ENCODE results near the gene AGR2. TPM values are rescaled to one million over a fixed set of nuclear protein-coding genes. Genes with fewer than 3 reads are reported as not detected.
A peak's percentile ranks its signal among the peaks of the same experiment; 100 is the strongest.
"Not testable (repeated sequence)": the region's sequence is repeated elsewhere in the genome, so short reads cannot be mapped to it uniquely, and the experiment has no call there.

Gene AGR2
- polyA plus RNA-seq, 1 donor from 2014 or later = not detected

DNA sequence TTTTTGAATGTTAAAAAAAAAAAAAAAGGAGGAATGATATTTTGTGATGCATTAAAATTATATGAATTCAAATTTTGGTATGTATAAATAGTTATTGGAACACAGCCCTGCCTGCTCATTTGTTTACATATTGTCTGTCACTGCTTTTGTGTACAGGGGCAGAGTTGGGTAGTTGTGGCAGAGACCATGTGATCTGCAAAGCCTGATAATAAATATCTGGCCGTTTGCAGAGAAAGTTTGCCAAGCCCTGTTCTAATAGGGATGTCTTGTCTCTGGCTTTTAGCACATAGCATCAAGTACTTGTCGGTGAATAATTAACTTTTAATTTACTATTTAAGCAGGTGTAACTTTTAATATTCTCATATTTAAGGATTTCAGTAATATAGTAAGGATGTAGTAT lies 31.5 kb downstream of the AGR2 start:
- Mint-ChIP-seq H3K36me3 (peaks cover 6% of the 10 kb centered on the region), H3K27me3 (no peaks in the 10 kb centered on the region), H3K4me1 (peaks cover 25 to 36% (median 30%) of the 10 kb centered on the region in 3 donors), H3K9me3 (no peaks in the 10 kb centered on the region), H3K27ac (peak overlapping the region in 1 of 3 donors; percentile 43), H3K4me3 (no peak overlapping the region)

GRCh38 chr7:16770657-16771329 lies 34.0 kb downstream of the AGR2 start:
- no peaks in the 10 kb centered on the region for H3K27me3 Mint-ChIP-seq
- H3K4me1 Mint-ChIP-seq = peaks cover 31 to 38% (median 34%) of the 10 kb centered on the region in 3 donors
- no peaks in the 10 kb centered on the region for H3K9me3 Mint-ChIP-seq
- H3K4me3 Mint-ChIP-seq = peak overlapping the region in 2 of 4 donors; percentile 23 to 73
- H3K36me3 Mint-ChIP-seq = peaks cover 7% of the 10 kb centered on the region
- H3K27ac Mint-ChIP-seq = peak overlapping the region in 1 of 3 donors; percentile 85

- H3K4me3 Mint-ChIP-seq, H3K36me3 Mint-ChIP-seq, H3K9me3 Mint-ChIP-seq, H3K27me3 Mint-ChIP-seq: not testable (repeated sequence)
- Mint-ChIP-seq H3K27ac (peak overlapping the region in 1 of 3 donors; percentile 85), H3K4me1 (peaks cover 26 to 38% (median 33%) of the 10 kb centered on the region in 3 donors)
Measured at GRCh38 chr7:16769994-16770393, 34.8 kb downstream of the AGR2 start.

- H3K4me3 Mint-ChIP-seq = no peak overlapping the region
- no peaks in the 10 kb centered on the region for H3K9me3 Mint-ChIP-seq
- H3K27me3 Mint-ChIP-seq = peaks cover 1% of the 10 kb centered on the region
- H3K36me3 Mint-ChIP-seq = peaks cover 11% of the 10 kb centered on the region
- H3K4me1 Mint-ChIP-seq = peaks cover 18 to 27% (median 22%) of the 10 kb centered on the region in 3 donors
- H3K27ac Mint-ChIP-seq = no peak overlapping the region
Measured at GRCh38 chr7:16765436-16765859, 39.4 kb downstream of the AGR2 start.

DNA sequence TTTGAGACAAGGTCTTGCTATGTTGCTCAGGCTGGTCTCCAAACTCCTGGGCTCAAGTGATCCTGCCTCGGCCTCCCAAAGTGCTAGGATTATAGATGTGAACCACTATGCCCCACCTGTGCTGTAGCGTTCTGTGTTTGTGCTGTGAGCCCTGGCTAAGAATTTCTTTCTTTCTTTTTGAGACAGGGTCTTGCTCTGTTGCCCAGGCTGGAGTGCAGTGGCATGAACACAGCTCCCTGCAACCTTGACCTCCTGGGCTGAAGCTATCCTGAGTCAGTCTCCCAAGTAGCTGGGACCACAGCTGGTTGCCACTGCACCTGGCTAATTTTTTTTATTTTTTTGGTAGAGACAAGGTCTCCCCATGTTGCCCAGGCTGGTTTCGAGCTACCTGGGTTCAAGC lies 39.9 kb downstream of the AGR2 start:
- Mint-ChIP-seq H3K36me3 (peaks cover 11% of the 10 kb centered on the region), H3K27ac (no peak overlapping the region), H3K4me1 (peaks cover 21 to 31% (median 27%) of the 10 kb centered on the region in 3 donors), H3K4me3 (no peak overlapping the region), H3K9me3 (no peaks in the 10 kb centered on the region), H3K27me3 (peaks cover 2% of the 10 kb centered on the region)

- peaks cover 2% of the 10 kb centered on the region for H3K27me3 Mint-ChIP-seq
- no peaks in the 10 kb centered on the region for H3K9me3 Mint-ChIP-seq
- H3K27ac Mint-ChIP-seq = peak overlapping the region in 1 of 3 donors; percentile 14
- peaks cover 10% of the 10 kb centered on the region for H3K36me3 Mint-ChIP-seq
- H3K4me1 Mint-ChIP-seq = peaks cover 25 to 45% (median 37%) of the 10 kb centered on the region in 3 donors
- peak overlapping the region in 1 of 4 donors; percentile 35 for H3K4me3 Mint-ChIP-seq
Measured at GRCh38 chr7:16762177-16762576, 42.6 kb downstream of the AGR2 start.

GRCh38 chr7:16759840-16760239 lies 45.0 kb downstream of the AGR2 start:
- Mint-ChIP-seq H3K4me1 (peaks cover 36 to 58% (median 51%) of the 10 kb centered on the region in 3 donors), H3K27me3 (peaks cover 2% of the 10 kb centered on the region), H3K4me3 (peak overlapping the region; percentile 10 to 94 (median 31)), H3K36me3 (peaks cover 10% of the 10 kb centered on the region), H3K9me3 (no peaks in the 10 kb centered on the region), H3K27ac (peak overlapping the region; percentile 16 to 96 (median 93))

DNA sequence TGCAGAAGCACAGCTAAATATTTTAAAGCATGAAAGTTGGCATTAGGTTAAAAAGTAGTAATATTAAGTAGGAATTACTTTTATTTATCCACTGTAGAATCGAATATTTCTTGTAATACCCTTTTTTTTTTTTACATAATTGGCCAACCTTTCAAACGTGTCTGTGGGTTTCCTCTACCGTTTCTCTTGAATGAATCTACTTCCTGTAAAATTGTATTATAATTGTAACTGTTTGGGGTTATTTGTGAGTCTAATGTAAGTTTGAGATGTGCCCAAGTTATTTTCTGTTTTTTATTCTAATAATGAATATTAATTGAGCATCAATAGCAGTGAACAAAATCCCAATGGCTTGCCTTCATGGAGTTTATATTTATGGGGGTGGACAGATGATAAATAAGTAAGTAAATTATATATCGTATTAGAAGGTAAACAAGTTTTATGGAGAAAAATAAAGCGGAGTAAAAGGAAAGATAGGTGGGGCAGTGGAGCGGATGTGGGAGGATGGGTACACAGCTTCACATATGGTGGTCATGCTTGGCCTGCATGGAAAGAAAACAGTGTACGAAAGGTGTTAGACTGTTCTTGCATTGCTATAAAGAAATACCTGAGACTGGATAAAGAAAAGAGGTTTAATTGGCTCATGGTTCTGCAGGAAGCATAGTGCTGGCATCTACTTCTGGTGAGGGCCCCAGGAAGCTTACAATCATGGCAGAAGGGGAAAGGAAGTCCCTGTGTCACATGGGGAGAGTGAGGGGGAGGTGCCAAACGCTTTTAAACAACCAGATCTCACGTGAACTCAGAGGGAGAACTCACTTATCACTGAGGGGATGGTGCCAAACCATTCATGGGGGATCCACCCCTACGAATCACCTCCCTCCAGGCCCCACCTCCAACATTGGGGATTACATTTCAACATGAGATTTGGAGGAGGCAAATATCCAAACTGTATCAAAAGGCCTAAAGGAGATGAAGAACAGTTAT lies 45.9 kb downstream of the AGR2 start:
- peak overlapping the region; percentile 57 to 96 (median 96) for H3K27ac Mint-ChIP-seq
- peaks cover 42 to 64% (median 55%) of the 10 kb centered on the region in 3 donors for H3K4me1 Mint-ChIP-seq
- no peaks in the 10 kb centered on the region for H3K9me3 Mint-ChIP-seq
- peaks cover 2% of the 10 kb centered on the region for H3K27me3 Mint-ChIP-seq
- H3K4me3 Mint-ChIP-seq = peak overlapping the region; percentile 52 to 94 (median 84)
- H3K36me3 Mint-ChIP-seq = peaks cover 10% of the 10 kb centered on the region

DNA sequence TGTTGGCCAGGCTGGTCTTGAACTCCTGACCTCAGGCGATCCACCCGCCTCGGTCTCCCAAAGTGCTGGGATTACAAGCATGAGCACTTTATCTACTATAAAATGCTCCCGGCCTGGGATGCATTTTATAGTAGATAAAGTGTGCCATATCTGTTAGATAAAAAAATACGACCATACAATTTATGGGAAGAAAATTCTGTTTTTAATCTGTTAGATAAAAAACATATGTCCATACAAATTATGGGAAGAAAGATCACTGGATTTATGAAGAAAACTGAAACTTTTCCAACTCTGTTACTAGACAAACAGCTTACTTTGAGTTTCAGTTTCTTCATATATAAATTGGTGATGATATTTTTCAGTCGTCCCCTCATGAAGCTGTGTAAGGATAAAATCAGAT lies 46.8 kb downstream of the AGR2 start:
- H3K27ac Mint-ChIP-seq = no peak overlapping the region
- H3K4me3 Mint-ChIP-seq = peak overlapping the region in 1 of 4 donors; percentile 39
- H3K4me1 Mint-ChIP-seq = peaks cover 46 to 65% (median 57%) of the 10 kb centered on the region in 3 donors
- no peaks in the 10 kb centered on the region for H3K9me3 Mint-ChIP-seq
- peaks cover 4% of the 10 kb centered on the region for H3K36me3 Mint-ChIP-seq
- peaks cover 2% of the 10 kb centered on the region for H3K27me3 Mint-ChIP-seq

GRCh38 chr7:16755397-16755796 lies 49.4 kb downstream of the AGR2 start:
- Mint-ChIP-seq H3K36me3 (no peaks in the 10 kb centered on the region), H3K27me3 (peaks cover under 1% of the 10 kb centered on the region), H3K27ac (peak overlapping the region; percentile 71 to 89 (median 83)), H3K4me3 (peak overlapping the region; percentile 89 to 100 (median 96)), H3K4me1 (peaks cover 43 to 50% (median 48%) of the 10 kb centered on the region in 3 donors), H3K9me3 (no peaks in the 10 kb centered on the region)

- no peaks in the 10 kb centered on the region for H3K36me3 Mint-ChIP-seq
- H3K27ac Mint-ChIP-seq = peak overlapping the region in 2 of 3 donors; percentile 71 to 89
- no peaks in the 10 kb centered on the region for H3K9me3 Mint-ChIP-seq
- H3K4me1 Mint-ChIP-seq = peaks cover 38 to 44% (median 42%) of the 10 kb centered on the region in 3 donors
- H3K4me3 Mint-ChIP-seq = peak overlapping the region; percentile 89 to 100 (median 96)
- H3K27me3 Mint-ChIP-seq = no peaks in the 10 kb centered on the region
Measured at GRCh38 chr7:16754856-16755317, 49.9 kb downstream of the AGR2 start.

DNA sequence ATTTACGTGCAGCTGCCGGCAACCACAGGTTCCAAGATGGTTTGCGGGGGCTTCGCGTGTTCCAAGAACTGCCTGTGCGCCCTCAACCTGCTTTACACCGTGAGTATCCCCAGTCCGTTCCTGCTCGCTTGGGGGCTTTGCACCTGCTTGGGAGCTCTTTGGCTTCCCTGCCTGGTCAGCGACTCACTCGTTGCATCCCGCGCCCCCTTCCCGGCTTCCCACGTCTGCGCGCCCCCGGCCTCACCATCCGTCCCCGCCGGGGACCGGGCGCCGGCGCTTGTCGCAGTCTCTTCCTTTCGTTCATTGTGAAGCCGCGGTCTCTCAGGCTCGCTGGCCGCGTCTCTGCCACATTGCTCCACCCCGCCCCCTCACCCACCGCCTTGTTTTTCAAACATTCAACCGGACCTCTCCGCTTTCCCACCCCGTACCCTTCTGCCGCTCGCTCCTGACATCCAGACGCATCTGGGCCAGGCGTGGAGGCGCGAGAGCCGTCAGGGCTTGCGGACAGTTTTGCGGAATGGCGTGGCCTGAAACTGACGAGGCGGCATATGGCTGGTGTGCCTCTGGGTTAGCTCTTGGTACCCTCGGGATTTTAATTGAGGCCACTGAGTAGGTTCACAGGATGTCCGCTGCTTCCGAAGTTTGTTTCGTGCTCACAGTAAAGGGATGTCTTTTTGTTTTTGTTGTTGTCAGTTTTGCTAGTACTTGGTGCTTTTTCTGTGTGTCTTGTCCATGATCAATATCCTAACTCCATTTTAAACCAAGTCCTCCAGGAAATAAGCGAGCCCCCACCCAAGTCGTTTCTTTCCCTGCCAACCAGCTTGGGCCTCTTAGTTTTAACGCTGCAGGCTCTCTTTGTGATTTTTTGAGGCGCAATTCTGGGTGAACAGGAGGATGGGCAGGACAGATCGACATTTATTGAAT lies 50.6 kb downstream of the AGR2 start:
- Mint-ChIP-seq H3K4me1 (peaks cover 35 to 38% (median 38%) of the 10 kb centered on the region in 3 donors), H3K36me3 (no peaks in the 10 kb centered on the region), H3K27me3 (no peaks in the 10 kb centered on the region), H3K9me3 (no peaks in the 10 kb centered on the region), H3K4me3 (peak overlapping the region; percentile 89 to 100 (median 96)), H3K27ac (peak overlapping the region; percentile 71 to 92 (median 89))

- no peaks in the 10 kb centered on the region for H3K9me3 Mint-ChIP-seq
- H3K4me1 Mint-ChIP-seq = peaks cover 27 to 31% (median 30%) of the 10 kb centered on the region in 3 donors
- no peaks in the 10 kb centered on the region for H3K27me3 Mint-ChIP-seq
- no peaks in the 10 kb centered on the region for H3K36me3 Mint-ChIP-seq
- H3K4me3 Mint-ChIP-seq = peak within 1 kb of the TSS; percentile 89 to 100 (median 96)
- H3K27ac Mint-ChIP-seq = peak within 1 kb of the TSS; percentile 71 to 92 (median 89)
Measured at GRCh38 chr7:16753102-16753931, 51.5 kb downstream of the AGR2 start, which contains the start of gene TSPAN13. TSS of gene TSPAN13 (plus strand) at chr7:16753755. CDS start at chr7:16753968, 213 bp downstream.
